ENCODE results near the gene CENPH. TPM values are rescaled to one million over a fixed set of nuclear protein-coding genes. Genes with fewer than 3 reads are reported as not detected.

Gene CENPH
- total and polyA plus RNA-seq, 2 of the 8 experiments (the other 6 are each of a cell fraction or from before 2014, with no cell fraction given) = 69.0 to 82.8 TPM

DNA sequence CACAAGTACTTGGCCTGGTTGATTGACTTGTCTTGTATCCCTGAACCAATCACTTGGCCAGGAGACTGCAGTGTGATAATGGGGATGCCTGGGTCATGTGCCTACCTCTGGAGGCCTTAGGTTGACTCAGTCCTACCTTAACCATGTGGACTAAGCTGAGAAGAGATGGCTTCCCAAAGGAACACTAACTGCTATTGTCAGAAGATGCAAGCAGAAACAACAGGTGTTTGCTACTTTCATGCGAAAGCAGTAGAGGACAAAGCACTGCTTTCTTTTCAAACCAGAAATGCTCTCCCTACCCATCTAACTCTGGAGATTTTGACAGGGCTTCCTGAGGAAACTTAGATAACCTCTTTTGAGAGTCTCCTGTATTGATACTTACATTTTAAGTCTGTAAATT lies 68.2 kb downstream of the CENPH start:
- ChIA-PET POLR2A (ENCODE audit: partially characterized antibody) (interaction anchor here (2.1 kb wide), 1 partner anchor 23 kb away, joined by 7 read pairs; the partner anchor contains the start of gene CDK7), CTCF (ENCODE audit: partially characterized antibody) (interaction anchor here (2.7 kb wide), 1 partner anchor 9 kb away, joined by 8 read pairs; no protein-coding TSS in a partner anchor)
- H2AK5ac ChIP-seq (ENCODE audit: low read depth, low read length) = no peak overlapping the region
- H3K9ac ChIP-seq (replicated peaks in 1 of 4; ENCODE audit: extremely low read depth in 1 of 4, low read depth in 3 of 4, low read length in 3 of 4) = no peak overlapping the region
- H3K4me3 ChIP-seq (ENCODE audit: extremely low read depth in 1 of 4, insufficient read depth in 2 of 4, low read depth in 3 of 4, low read length in 4 of 4) = no peak overlapping the region
- H4K5ac ChIP-seq (ENCODE audit: insufficient read length, low read depth, low read length) = no peak overlapping the region
- TF ChIP-seq JUND (IDR thresholded peaks at IDR 0.05; ENCODE audit: low read length) (no peak), PHF8 (conservative IDR thresholded peaks at IDR 0.05; ENCODE audit: low read depth, low read length) (no peak), SP2 (IDR thresholded peaks at IDR 0.05; ENCODE audit: low read length) (no peak), CREB1 (IDR thresholded peaks at IDR 0.05) (no peak), CTBP2 (IDR thresholded peaks at IDR 0.05; ENCODE audit: borderline replicate concordance, insufficient read depth, insufficient read length, low read length) (no peak), SIN3A (conservative IDR thresholded peaks at IDR 0.05 in 1 of 2, IDR thresholded peaks at IDR 0.05 in 1 of 2; ENCODE audit: low read depth in 1 of 2, low read length in 2 of 2) (no peak)
- TF ChIP-seq, protein P1, sequence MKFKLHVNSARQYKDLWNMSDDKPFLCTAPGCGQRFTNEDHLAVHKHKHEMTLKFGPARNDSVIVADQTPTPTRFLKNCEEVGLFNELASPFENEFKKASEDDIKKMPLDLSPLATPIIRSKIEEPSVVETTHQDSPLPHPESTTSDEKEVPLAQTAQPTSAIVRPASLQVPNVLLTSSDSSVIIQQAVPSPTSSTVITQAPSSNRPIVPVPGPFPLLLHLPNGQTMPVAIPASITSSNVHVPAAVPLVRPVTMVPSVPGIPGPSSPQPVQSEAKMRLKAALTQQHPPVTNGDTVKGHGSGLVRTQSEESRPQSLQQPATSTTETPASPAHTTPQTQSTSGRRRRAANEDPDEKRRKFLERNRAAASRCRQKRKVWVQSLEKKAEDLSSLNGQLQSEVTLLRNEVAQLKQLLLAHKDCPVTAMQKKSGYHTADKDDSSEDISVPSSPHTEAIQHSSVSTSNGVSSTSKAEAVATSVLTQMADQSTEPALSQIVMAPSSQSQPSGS (IDR thresholded peaks at IDR 0.05; ENCODE audit: low read length) = no peak
- DNase-seq (ENCODE audit: low read depth in 1 of 2, low spot score in 2 of 2) (no peak), FAIRE-seq (no peak)
- no peak overlapping the region for H3K4ac ChIP-seq (replicated peaks; ENCODE audit: insufficient read length, low read depth, low read length)
- H3K36me3 ChIP-seq (ENCODE audit: control insufficient read depth in 2 of 4, insufficient read depth in 4 of 4, low read length in 3 of 4) = peaks cover 6 to 46% (median 30%) of the 10 kb centered on the region in 4 experiments; a peak in 7 of 8 replicates
- no peaks in the 10 kb centered on the region for H3K27me3 ChIP-seq (replicated peaks in 1 of 4; ENCODE audit: control insufficient read depth in 3 of 4, extremely low read depth in 1 of 4, insufficient read depth in 3 of 4, low read length in 3 of 4)
- H4K20me1 ChIP-seq (replicated peaks in 1 of 2; ENCODE audit: control insufficient read depth in 1 of 2, insufficient read depth in 2 of 2, low read length in 2 of 2) = no peaks in the 10 kb centered on the region
- no peak overlapping the region for H4K8ac ChIP-seq (ENCODE audit: extremely low read depth, insufficient read depth, low read length)
- H2BK12ac ChIP-seq (ENCODE audit: low read depth, low read length) = no peak overlapping the region
- no peak overlapping the region for H3K27ac ChIP-seq (ENCODE audit: low read depth, low read length)
- no peaks in the 10 kb centered on the region for H3K4me1 ChIP-seq (replicated peaks in 1 of 4; ENCODE audit: control insufficient read depth in 3 of 4, insufficient read depth in 4 of 4, low read length in 3 of 4)
- no peak overlapping the region for H3K4me2 ChIP-seq (ENCODE audit: insufficient read depth in 1 of 2, low read depth in 2 of 2, low read length in 2 of 2)
- H3K23ac ChIP-seq (ENCODE audit: insufficient read length) = no peak overlapping the region
- no peak overlapping the region for H4K91ac ChIP-seq (replicated peaks; ENCODE audit: insufficient read length, low read length)
- no peak overlapping the region for H3K14ac ChIP-seq (ENCODE audit: insufficient read length)
- WGBS, 2 experiments (ENCODE audit: extremely low coverage in 1 of 2, insufficient coverage in 1 of 2, insufficient read length in 1 of 2, insufficient replicate concordance in 2 of 2, low coverage in 1 of 2, low lambda C conversion rate in 2 of 2, missing lambda C conversion rate in 1 of 2) = 59% methylated on average over 1 of the region's 1 CpG; no CpG with 5 or more reads in 1 of the 2 experiments
- H3K56ac ChIP-seq (replicated peaks; ENCODE audit: insufficient read length, low read depth, low read length) = no peak overlapping the region
- H3K79me1 ChIP-seq (ENCODE audit: low read depth, low read length) = no peaks in the 10 kb centered on the region; the same call in 1 of the 2 replicates
- H3K9me3 ChIP-seq (ENCODE audit: insufficient read depth in 2 of 2, low read depth in 1 of 2, low read length in 1 of 2) = no peaks in the 10 kb centered on the region
- no peak overlapping the region for H2BK15ac ChIP-seq (ENCODE audit: low read length)
- H3K79me2 ChIP-seq (ENCODE audit: control insufficient read depth in 1 of 2, insufficient read depth in 2 of 2, low read length in 2 of 2) = no peaks in the 10 kb centered on the region
- peaks cover 2% of the 10 kb centered on the region; the same call in 1 of the 2 replicates for H3K23me2 ChIP-seq (ENCODE audit: low read depth, low read length)
- H3K18ac ChIP-seq (ENCODE audit: extremely low read depth, low read length) = no peak overlapping the region
- H2BK20ac ChIP-seq (ENCODE audit: low read length) = no peak overlapping the region
- no peak overlapping the region for H2BK120ac ChIP-seq (replicated peaks; ENCODE audit: low read depth, low read length)
- no peak overlapping the region for H2BK5ac ChIP-seq (ENCODE audit: low read depth, low read length)
- H2AFZ ChIP-seq (ENCODE audit: low read length) = no peak overlapping the region

Data from H1 (cell line).